K562 (cell line): ENCODE measurements around the gene CHST14. TPM values are rescaled to one million over a fixed set of nuclear protein-coding genes. Genes with fewer than 3 reads are reported as not detected.
A peak's percentile ranks its signal among the peaks of the same experiment; 100 is the strongest.

ENCODE experiments used
- ARID1B ChIP-seq: fragments of 450-650 bp; IDR thresholded peaks from 2 replicates; pipeline ENCODE4 v1.6.1; 2016; ENCODE audit warnings: antibody characterized with exemption, mild to moderate bottlenecking, inconsistent platforms
- ARNT ChIP-seq, 2 experiments: fragments of 450-650 bp; IDR thresholded peaks; 2 replicates each; pipeline ENCODE4 v1.6.1; 2016; ENCODE audit warnings: mild to moderate bottlenecking in 1 of 2
- CBFB ChIP-seq: sonication (generic); formaldehyde crosslinking; IDR thresholded peaks from 2 replicates; pipeline ENCODE4 v1.4.0; 2020; ENCODE audit warnings: mild to moderate bottlenecking, missing genetic modification reagents
- CBX5 ChIP-seq: IDR thresholded peaks from 2 replicates; pipeline ENCODE4 v1.6.1; 2014; ENCODE audit warnings: low read depth, borderline replicate concordance
- CHD4 ChIP-seq: fragments of 200-600 bp; sonication (generic); IDR thresholded peaks from 3 replicates; pipeline ENCODE4 v1.6.1; 2012; ENCODE audit warnings: low read depth, mild to moderate bottlenecking, mixed read lengths, low read length, inconsistent platforms; ENCODE audit not compliant: insufficient read depth, insufficient replicate concordance, poor library complexity, severe bottlenecking
- DPF2 ChIP-seq: fragments of 450-650 bp; IDR thresholded peaks from 2 replicates; pipeline ENCODE4 v1.6.1; 2016
- GTF2E2 ChIP-seq: fragments of 200-800 bp; sonication (Bioruptor generic); IDR thresholded peaks from 2 replicates; pipeline ENCODE4 v1.6.1; 2016; ENCODE audit warnings: missing genetic modification characterization, missing compliant biosample characterization
- JUNB ChIP-seq: fragments of 450-650 bp; formaldehyde crosslinking; conservative IDR thresholded peaks from 2 replicates; pipeline ENCODE4 v1.4.0; 2020; ENCODE audit warnings: mild to moderate bottlenecking
- MAZ ChIP-seq, 2 experiments: fragments of 450-650 bp in 1 of 2; sonication (generic) in 1 of 2; formaldehyde crosslinking; IDR thresholded peaks in 1 of 2; conservative IDR thresholded peaks in 1 of 2; 2 replicates each; pipeline versions ENCODE4 v1.4.0 to v1.5.0; 2020; ENCODE audit warnings: mild to moderate bottlenecking in 1 of 2, missing genetic modification reagents in 1 of 2
- MCM5 ChIP-seq: fragments of 450-650 bp; IDR thresholded peaks from 2 replicates; pipeline ENCODE4 v1.6.1; 2016; ENCODE audit warnings: low read depth
- NR2C2 ChIP-seq, 2 experiments: fragments of 200-800 bp in 1 of 2; sonication (Bioruptor generic) in 1 of 2; sonication (generic) in 1 of 2; formaldehyde crosslinking in 1 of 2; IDR thresholded peaks; 2 replicates each; pipeline versions ENCODE4 v1.6.1 to v1.8.0; 2016 to 2022; ENCODE audit warnings: mild to moderate bottlenecking in 1 of 2, missing compliant biosample characterization in 1 of 2, missing genetic modification characterization in 1 of 2, missing genetic modification reagents in 1 of 2
- PTTG1 ChIP-seq: fragments of 450-650 bp; IDR thresholded peaks from 2 replicates; pipeline ENCODE4 v1.6.1; 2016; ENCODE audit warnings: low read depth, mild to moderate bottlenecking, missing genetic modification characterization, missing compliant biosample characterization
- SMARCB1 ChIP-seq: IDR thresholded peaks from 2 replicates; pipeline ENCODE4 v1.6.1; 2011; ENCODE audit warnings: improper control_type of control experiment, low read depth; ENCODE audit not compliant: insufficient read length
- SRSF1 ChIP-seq: fragments of 200-400 bp; formaldehyde crosslinking; IDR thresholded peaks from 2 replicates; pipeline ENCODE4 v1.6.1; 2017; ENCODE audit warnings: mild to moderate bottlenecking, low read depth, low read length, moderate library complexity
- SRSF7 ChIP-seq: fragments of 200-400 bp; formaldehyde crosslinking; optimal IDR thresholded peaks from 2 replicates; pipeline ENCODE3; 2017; ENCODE audit warnings: mild to moderate bottlenecking, low read depth, low read length
- TBP ChIP-seq: optimal IDR thresholded peaks from 2 replicates; pipeline ENCODE3; 2011; ENCODE audit warnings: low read depth, low read length, improper control_type of control experiment
- ZNF778 ChIP-seq: fragments of 450-650 bp; formaldehyde crosslinking; IDR thresholded peaks from 2 replicates; pipeline ENCODE4 v1.4.0; 2020; ENCODE audit warnings: mild to moderate bottlenecking, moderate library complexity
- polyA plus RNA-seq, 8 experiments: library from polyadenylated mRNA; depleted of rRNA in 4 of 8; stranded (reverse) in 5 of 8; unstranded in 3 of 8; fragments of >200 nt; fragmentation: Nextera tagmentation in 2 of 8; fragmentation: Illumina TruSeq in 1 of 8; extraction: Ambion mirVana in 2 of 8; extraction: Trizol in 1 of 8; gene quantifications; 2 replicates each; pipeline versions ENCODE4 v1.2.1 to v1.2.3, GENCODE V29; 2011 to 2014; ENCODE audit warnings: inconsistent platforms in 1 of 8, missing spikeins in 1 of 8
- total RNA-seq, 7 experiments: library from RNA; depleted of rRNA in 6 of 7; stranded (reverse); fragments of >200 nt in 6 of 7; fragmentation: Illumina TruSeq in 2 of 7; extraction: Trizol in 2 of 7; gene quantifications; 2 replicates each; pipeline versions ENCODE4 v1.2.1 to v1.2.3, GENCODE V29; 2011 to 2021; ENCODE audit warnings: low replicate concordance in 1 of 7
- TF ChIP-seq, protein P1 (sequence below): fragments of 450-650 bp; IDR thresholded peaks from 2 replicates; pipeline ENCODE4 v1.6.1; 2016; ENCODE audit warnings: mild to moderate bottlenecking
- TF ChIP-seq, protein P2 (sequence below): fragments of 450-650 bp; IDR thresholded peaks from 2 replicates; pipeline ENCODE4 v1.6.1; 2016; ENCODE audit warnings: borderline replicate concordance
- TF ChIP-seq, protein P3 (sequence below): fragments of 450-650 bp; formaldehyde crosslinking; IDR thresholded peaks from 2 replicates; pipeline ENCODE4 v1.4.0; 2022; ENCODE audit warnings: missing genetic modification characterization

The CHST14 gene
- total and polyA plus RNA-seq, 9 of the 15 experiments (the other 6 are each of a cell fraction or from before 2014, with no cell fraction given): 1.6 to 12.1 (median 4.5) TPM

DNA sequence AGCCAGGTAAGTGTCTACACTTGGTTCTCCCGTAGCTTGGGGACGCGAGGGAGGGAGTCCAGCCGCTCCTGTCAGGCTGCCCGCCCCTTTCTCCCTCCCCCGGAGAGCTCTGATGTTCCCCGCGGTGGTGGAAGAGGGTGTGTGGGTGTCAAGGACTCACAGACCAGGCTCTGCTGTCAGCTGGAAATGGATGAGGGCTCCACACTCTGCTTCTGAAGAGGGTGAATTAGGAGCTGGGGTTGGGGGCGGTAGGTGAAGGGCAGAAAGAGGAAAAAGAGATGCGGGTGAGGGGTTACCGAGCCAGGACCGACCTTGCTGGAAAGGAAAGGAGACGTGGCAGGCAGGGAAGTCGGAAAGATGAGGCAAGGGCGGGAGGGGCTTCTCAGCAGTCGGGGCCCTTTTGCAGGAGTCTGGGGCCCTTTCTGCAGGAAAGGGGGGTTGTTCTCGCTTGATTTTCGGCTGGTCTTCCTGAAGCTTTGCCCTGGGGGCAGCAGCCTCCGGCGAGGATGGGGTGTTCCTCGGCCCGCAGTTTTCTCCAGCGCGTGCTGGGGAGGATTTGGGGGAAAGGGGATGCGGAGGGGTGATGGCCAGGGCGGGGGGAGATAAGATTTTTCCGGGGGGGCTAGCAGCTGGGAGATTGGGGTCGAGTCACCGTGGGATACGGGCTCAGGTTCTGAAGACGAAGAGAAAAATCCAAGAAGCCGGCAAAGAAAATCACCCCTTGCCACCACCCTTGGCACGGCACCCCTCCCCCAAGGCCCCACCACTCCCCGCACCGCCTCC is 30.6 kb upstream of the CHST14 start (continued):
- TF ChIP-seq, protein P1, sequence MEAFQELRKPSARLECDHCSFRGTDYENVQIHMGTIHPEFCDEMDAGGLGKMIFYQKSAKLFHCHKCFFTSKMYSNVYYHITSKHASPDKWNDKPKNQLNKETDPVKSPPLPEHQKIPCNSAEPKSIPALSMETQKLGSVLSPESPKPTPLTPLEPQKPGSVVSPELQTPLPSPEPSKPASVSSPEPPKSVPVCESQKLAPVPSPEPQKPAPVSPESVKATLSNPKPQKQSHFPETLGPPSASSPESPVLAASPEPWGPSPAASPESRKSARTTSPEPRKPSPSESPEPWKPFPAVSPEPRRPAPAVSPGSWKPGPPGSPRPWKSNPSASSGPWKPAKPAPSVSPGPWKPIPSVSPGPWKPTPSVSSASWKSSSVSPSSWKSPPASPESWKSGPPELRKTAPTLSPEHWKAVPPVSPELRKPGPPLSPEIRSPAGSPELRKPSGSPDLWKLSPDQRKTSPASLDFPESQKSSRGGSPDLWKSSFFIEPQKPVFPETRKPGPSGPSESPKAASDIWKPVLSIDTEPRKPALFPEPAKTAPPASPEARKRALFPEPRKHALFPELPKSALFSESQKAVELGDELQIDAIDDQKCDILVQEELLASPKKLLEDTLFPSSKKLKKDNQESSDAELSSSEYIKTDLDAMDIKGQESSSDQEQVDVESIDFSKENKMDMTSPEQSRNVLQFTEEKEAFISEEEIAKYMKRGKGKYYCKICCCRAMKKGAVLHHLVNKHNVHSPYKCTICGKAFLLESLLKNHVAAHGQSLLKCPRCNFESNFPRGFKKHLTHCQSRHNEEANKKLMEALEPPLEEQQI: no peak
- TF ChIP-seq DPF2 (0 out of 2 replicates have a peak, but pooled peaks have one; percentile 63), ZNF778 (CRISPR knock-in tag) (no peak), CBFB (no peak), SRSF1 (no peak), JUNB (CRISPR knock-in tag) (no peak), GTF2E2 (tag) (no peak), SMARCB1 (no peak), ARNT (IDR thresholded peaks at IDR 0.05) (0 out of 4 replicates have a peak, but pooled peaks of 1 of the 2 experiments have one; percentile 44), CHD4 (peak; percentile 40), ARID1B (0 out of 2 replicates have a peak, but pooled peaks have one; percentile 25), PTTG1 (no peak), MCM5 (no peak), NR2C2 (CRISPR knock-in tag; IDR thresholded peaks at IDR 0.05) (no peak), NR2C2 (tag; IDR thresholded peaks at IDR 0.05) (no peak), SRSF7 (no peak), TBP (peak; percentile 70), CBX5 (no peak), MAZ (CRISPR knock-in tag; conservative IDR thresholded peaks at IDR 0.05 in 1 of 2, IDR thresholded peaks at IDR 0.05 in 1 of 2) (peak in 1 of 2 experiments; percentile 51; a peak in 1 of 4 replicates)
- TF ChIP-seq, protein P2, sequence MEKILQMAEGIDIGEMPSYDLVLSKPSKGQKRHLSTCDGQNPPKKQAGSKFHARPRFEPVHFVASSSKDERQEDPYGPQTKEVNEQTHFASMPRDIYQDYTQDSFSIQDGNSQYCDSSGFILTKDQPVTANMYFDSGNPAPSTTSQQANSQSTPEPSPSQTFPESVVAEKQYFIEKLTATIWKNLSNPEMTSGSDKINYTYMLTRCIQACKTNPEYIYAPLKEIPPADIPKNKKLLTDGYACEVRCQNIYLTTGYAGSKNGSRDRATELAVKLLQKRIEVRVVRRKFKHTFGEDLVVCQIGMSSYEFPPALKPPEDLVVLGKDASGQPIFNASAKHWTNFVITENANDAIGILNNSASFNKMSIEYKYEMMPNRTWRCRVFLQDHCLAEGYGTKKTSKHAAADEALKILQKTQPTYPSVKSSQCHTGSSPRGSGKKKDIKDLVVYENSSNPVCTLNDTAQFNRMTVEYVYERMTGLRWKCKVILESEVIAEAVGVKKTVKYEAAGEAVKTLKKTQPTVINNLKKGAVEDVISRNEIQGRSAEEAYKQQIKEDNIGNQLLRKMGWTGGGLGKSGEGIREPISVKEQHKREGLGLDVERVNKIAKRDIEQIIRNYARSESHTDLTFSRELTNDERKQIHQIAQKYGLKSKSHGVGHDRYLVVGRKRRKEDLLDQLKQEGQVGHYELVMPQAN: 0 out of 2 replicates have a peak, but pooled peaks have one; percentile 37
- TF ChIP-seq, protein P3, sequence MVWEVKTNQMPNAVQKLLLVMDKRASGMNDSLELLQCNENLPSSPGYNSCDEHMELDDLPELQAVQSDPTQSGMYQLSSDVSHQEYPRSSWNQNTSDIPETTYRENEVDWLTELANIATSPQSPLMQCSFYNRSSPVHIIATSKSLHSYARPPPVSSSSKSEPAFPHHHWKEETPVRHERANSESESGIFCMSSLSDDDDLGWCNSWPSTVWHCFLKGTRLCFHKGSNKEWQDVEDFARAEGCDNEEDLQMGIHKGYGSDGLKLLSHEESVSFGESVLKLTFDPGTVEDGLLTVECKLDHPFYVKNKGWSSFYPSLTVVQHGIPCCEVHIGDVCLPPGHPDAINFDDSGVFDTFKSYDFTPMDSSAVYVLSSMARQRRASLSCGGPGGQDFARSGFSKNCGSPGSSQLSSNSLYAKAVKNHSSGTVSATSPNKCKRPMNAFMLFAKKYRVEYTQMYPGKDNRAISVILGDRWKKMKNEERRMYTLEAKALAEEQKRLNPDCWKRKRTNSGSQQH (CRISPR knock-in tag): peak; percentile 78; the same call in 1 of the 2 replicates
